ENCODE results near the gene MOAP1.

Gene MOAP1

GRCh38 chr14:93206793-93207467 is 22.2 kb upstream of the MOAP1 start, which contains the start of the genes GON7 and UBR7:
Gene GON7, minus strand, starts transcription at chr14:93207065. Its CDS starts 28 bp downstream, at chr14:93207037.
Gene UBR7, plus strand, starts transcription at chr14:93207256. Its CDS starts 36 bp downstream, at chr14:93207292.
- DNase-seq (ENCODE audit: extremely low spot score) = peak; percentile 94
- ChIA-PET POLR2A (interaction anchor here (0.6 to 1.5 kb wide), 4 partner anchors 22 to 103 kb away, joined by 3 to 9 read pairs (median 5); partner anchors contain the start of genes LYSET and MOAP1), CTCF (interaction anchor here (0.7 to 5.7 kb wide), 33 partner anchors 9 to 819 kb away, joined by 3 to 38 read pairs (median 4); partner anchors contain the start of genes ITPK1, LYSET and MOAP1)
- peak; percentile 48 for TF ChIP-seq CTCF (IDR thresholded peaks at IDR 0.05; ENCODE audit: control extremely low read depth, extremely low read depth, low read depth, missing control alignments)

GRCh38 chr14:93201155-93201704 is 16.5 kb upstream of the MOAP1 start:
- DNase-seq (ENCODE audit: extremely low spot score) = no peak
- TF ChIP-seq CTCF (IDR thresholded peaks at IDR 0.05; ENCODE audit: control extremely low read depth, extremely low read depth, low read depth, missing control alignments) = no peak
- ChIA-PET CTCF (interaction anchor here (1.0 kb wide), 1 partner anchor 87 kb away, joined by 3 read pairs; no protein-coding TSS in a partner anchor), POLR2A (no interaction called here)

- no peak for TF ChIP-seq CTCF (IDR thresholded peaks at IDR 0.05; ENCODE audit: control extremely low read depth, extremely low read depth, low read depth, missing control alignments)
- ChIA-PET CTCF (interaction anchor here (1.0 kb wide), 1 partner anchor 86 kb away, joined by 3 read pairs; no protein-coding TSS in a partner anchor), POLR2A (no interaction called here)
- DNase-seq (ENCODE audit: extremely low spot score) = no peak
These were observed 15.9 kb upstream of the MOAP1 start for GRCh38 chr14:93200553-93200952.

- ChIA-PET POLR2A (interaction anchor here (1.4 kb wide), 1 partner anchor 14 kb away, joined by 4 read pairs; the partner anchor contains the start of genes LYSET and MOAP1), CTCF (interaction anchor here (1.0 to 2.0 kb wide), 4 partner anchors 8 to 92 kb away, joined by 3 to 5 read pairs (median 3); partner anchors contain the start of genes GON7 and UBR7)
- DNase-seq (ENCODE audit: extremely low spot score) = no peak
- TF ChIP-seq CTCF (IDR thresholded peaks at IDR 0.05; ENCODE audit: control extremely low read depth, extremely low read depth, low read depth, missing control alignments) = no peak
These were observed 14.3 kb upstream of the MOAP1 start for GRCh38 chr14:93199031-93199430.

- no peak for TF ChIP-seq CTCF (IDR thresholded peaks at IDR 0.05; ENCODE audit: control extremely low read depth, extremely low read depth, low read depth, missing control alignments)
- no peak for DNase-seq (ENCODE audit: extremely low spot score)
- CTCF ChIA-PET = interaction anchor here (0.8 to 3.2 kb wide), 11 partner anchors 8 to 338 kb away, joined by 3 to 14 read pairs (median 4); partner anchors contain the start of genes GON7, LYSET, MOAP1 and UBR7
- POLR2A ChIA-PET = interaction anchor here (0.7 kb wide), 1 partner anchor 10 kb away, joined by 6 read pairs; no protein-coding TSS in a partner anchor
These were observed 10.8 kb upstream of the MOAP1 start for GRCh38 chr14:93195316-93195999.

GRCh38 chr14:93186956-93187355 is 2.3 kb upstream of the MOAP1 start:
- DNase-seq (ENCODE audit: extremely low spot score) = no peak
- POLR2A ChIA-PET = no interaction called here

More at GRCh38 chr14:93186956-93187355, 2.3 kb upstream of the MOAP1 start:
- CTCF ChIA-PET = interaction anchor here (0.6 to 3.9 kb wide), 7 partner anchors 8 to 235 kb away, joined by 3 to 35 read pairs (median 3); partner anchors contain the start of genes GON7 and UBR7
- no peak for TF ChIP-seq CTCF (IDR thresholded peaks at IDR 0.05; ENCODE audit: control extremely low read depth, extremely low read depth, low read depth, missing control alignments)

All from GM10248 (cell line).